GM12873 (cell line): ENCODE results near the gene MYO9B.
A peak's percentile ranks its signal among the peaks of the same experiment; 100 is the strongest.

Source experiments
- TF ChIP-seq, protein P1 (sequence below): IDR thresholded peaks from 2 replicates; pipeline ENCODE4 v1.5.1; 2012; ENCODE audit warnings: low read depth, mild to moderate bottlenecking, moderate library complexity, low read length, control low read depth; ENCODE audit not compliant: insufficient read depth; ENCODE audit errors: missing control alignments

Gene MYO9B

DNA sequence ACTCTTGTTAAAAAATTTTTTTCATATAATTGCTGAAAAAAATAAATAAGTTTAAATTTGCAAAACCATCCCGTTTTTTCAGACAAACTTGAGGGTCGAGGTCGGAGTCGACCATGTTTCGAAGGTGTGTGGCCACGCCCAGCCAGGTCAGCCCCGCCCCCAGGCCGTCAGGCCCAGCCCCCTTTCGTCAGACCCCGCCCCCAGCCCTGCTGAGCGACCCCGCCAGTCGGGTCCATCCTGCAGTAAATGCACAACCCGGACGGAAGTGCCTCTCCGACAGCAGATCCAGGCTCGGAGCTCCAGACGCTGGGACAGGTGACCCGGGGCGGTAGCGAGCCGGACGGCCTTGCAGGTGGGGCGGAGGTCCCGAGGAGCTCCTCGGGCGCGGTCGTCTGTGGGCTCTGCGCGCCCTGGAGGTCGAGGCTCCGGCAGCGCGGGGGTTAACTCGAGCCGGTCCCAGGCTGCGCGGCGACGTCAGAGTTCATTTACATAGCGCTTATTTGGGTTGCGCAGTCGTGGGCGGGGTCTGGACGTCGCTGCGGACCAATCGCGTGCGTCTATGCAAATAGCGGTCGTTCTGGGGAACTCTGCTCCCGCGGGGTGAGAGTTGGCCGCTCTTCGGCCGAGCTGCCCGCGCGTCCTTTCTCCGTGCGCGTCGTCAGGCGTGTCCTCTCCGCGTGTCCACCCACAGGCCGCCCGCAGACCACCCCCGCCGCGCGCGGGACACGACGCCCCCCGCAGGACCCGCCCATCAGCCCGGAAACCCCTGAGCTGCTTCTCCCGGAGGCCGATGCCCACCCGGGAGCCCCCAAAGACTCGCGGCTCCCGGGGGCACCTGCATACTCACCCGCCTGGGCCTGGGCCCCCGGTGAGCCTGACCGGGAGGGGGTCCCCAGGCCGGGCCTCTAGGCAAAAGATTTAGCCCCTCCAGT, 150.7 kb downstream of the MYO9B start, which contains the start of gene OCEL1:
TSS of gene OCEL1 (plus strand) at position 225 of the 932 bp plus-strand sequence. CDS start at position 247, 22 bp downstream.
- TF ChIP-seq, protein P1, sequence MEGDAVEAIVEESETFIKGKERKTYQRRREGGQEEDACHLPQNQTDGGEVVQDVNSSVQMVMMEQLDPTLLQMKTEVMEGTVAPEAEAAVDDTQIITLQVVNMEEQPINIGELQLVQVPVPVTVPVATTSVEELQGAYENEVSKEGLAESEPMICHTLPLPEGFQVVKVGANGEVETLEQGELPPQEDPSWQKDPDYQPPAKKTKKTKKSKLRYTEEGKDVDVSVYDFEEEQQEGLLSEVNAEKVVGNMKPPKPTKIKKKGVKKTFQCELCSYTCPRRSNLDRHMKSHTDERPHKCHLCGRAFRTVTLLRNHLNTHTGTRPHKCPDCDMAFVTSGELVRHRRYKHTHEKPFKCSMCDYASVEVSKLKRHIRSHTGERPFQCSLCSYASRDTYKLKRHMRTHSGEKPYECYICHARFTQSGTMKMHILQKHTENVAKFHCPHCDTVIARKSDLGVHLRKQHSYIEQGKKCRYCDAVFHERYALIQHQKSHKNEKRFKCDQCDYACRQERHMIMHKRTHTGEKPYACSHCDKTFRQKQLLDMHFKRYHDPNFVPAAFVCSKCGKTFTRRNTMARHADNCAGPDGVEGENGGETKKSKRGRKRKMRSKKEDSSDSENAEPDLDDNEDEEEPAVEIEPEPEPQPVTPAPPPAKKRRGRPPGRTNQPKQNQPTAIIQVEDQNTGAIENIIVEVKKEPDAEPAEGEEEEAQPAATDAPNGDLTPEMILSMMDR = no peak

DNA sequence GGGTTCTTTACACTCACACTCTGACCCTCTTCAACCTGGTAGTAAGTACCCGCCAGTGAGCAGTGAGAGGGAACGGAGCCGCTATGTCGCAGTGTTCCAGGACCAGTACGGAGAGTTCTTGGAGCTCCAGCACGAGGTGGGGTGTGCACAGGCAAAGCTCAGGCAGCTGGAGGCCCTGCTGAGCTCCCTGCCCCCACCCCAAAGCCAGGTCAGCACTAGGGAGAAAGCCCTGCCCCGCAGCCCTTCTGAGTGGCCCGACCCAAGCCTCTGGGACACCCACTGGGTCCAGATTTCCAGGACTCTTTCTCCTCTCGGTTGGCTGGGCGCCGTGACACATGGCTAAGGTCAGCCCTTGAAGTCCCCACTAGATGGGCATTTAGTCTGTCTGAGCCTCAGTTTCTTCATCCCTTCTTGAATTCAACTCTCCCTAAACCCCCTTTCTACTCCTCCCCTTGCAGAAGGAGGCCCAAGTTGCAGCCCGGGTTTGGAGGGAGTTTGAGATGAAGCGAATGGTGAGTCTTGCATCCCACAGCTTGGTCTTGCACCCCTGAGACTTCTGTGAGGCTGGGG, 152.3 kb downstream of the MYO9B start:
- TF ChIP-seq, protein P1 = no peak

DNA sequence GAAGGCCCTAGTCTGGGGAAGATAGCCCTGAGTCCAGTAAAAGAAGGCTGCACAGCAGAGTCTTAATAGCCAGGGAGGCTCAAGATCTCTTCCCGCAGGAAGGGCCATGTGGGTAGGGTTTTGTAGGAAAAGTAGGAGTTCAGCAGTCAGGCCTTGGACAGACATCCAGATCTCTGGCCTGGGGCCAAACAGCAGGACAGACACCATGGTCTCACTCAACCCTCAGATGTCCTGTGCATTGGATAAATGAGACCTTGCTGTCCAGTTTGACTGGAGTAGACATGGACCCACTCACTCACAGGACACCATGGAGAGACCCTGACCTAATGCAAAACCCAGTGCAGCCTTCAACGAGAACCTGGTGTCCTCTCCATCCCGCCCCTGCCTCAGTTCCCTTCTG, 154.3 kb downstream of the MYO9B start:
- TF ChIP-seq, protein P1 = no peak

DNA sequence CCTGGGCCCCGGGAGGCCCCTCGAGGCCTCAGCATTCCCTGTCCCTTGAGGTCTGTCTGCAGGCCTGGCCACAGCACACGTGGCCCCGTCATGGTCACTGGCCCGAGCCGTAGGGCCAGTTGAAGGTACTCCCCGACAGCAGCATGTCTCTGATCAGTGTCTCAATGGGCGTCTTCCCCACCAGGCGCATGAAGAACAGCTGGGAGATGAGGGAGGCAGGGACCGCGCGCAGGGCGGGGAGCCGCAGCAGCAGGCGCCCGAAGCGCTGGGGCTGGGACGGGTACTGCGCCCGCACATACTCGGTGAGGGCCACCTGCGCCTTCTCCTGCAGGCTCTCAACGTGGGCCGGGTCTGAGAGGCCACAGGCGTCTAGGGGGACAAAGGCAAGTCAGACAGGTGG, 156.7 kb downstream of the MYO9B start:
- TF ChIP-seq, protein P1 = no peak

DNA sequence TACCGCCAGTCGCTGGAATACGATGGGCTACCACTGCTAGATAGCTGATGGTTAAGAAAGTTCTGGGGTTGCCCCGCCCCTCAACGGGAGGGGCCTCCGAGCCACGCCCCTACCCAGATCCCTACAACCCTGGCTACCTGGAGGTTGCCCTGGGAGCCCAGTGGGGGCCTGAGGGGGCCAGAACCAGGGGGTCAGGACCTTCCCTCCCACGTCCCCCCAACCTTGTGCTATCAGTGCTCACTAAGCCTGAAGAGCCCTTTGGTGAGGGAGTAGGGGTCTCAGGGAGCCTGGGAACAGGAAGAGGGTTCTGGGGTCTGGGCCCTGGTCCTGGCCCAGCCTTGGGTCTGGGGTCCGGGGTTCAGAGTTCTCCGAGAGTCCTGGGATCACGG, 159.3 kb downstream of the MYO9B start:
- TF ChIP-seq, protein P1 = no peak

DNA sequence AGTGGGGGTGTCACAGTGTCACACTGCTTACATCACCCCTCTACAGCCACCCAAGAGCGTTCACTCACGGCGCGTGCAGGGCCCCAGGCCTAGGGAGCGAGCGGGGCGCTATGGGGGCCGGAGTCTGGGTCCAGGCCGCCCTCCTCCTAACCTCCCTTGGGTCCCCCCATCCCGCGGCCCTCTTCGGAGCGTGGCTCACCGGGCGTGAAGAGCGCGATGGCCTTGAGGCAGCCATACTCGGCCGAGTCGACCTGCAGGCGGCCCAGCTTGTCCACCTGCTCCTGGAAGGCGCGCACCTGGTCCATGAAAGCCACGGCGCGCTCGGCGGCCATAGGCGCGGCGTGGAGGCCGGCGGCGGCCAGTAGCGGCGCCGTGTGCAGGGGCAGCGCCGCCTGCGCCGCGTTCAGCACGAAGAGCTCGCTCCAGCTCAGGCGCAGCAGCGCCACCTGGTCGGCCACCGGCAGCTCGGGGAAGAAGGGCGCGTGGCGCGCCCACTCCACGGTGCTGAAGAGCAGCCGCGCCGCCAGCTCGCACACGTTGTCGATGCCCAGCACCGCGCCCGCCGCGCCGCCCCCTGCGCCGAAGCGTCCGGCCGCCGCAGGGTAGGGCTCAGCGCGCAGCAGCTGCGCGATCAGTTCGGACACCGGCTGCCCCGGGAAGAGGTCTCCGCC, 159.9 kb downstream of the MYO9B start:
- TF ChIP-seq, protein P1 = peak; percentile 68

DNA sequence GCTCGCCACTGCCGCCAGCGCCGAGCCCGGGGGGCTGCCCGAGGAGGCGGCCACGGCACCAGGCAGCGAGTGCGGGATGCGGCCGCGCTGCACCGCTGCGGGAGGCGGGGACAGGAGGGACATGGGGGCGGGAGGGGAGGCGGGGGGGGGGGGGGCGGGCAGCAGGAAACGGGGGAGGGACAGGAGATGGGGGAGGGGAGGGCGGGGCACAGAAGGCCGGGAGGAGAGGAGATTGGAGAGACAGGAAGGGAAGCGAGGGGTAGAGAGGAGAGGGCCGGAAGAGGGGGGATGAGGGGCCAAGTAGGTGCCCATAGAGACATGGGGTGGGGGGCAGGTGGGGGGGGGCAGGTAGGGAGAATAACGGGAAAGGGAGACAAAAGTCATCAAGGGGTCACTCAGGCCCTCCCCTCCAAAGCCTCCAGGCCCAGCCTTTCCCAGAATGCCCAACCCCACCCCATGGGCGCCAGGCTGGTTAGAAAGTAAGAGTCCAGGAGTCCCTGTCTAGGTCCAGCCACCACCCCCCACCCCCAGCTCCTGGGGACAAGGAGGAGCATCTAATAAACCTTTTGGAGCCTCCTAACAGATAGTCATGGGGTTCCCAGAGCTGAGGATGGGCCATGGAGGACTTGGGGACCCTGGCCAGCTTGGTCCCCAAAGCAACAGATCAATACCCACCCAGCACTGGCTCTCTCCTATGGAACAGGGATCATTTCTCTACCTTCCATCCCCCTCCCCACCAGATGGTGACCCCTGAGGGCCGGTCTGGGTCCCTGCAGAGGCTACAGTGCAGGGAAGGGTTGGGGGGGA, 160.6 kb downstream of the MYO9B start:
- TF ChIP-seq, protein P1 = no peak
